Astrocyte (in vitro differentiated cells and primary cell): Measurements from ENCODE around the gene COL23A1.

Source experiments
- CTCF ChIP-seq: IDR thresholded peaks from 2 replicates; pipeline ENCODE4 v1.5.1; 2011; ENCODE audit warnings: low read depth, mild to moderate bottlenecking, inconsistent platforms, low read length, moderate library complexity; ENCODE audit not compliant: insufficient read depth
- EZH2 ChIP-seq: IDR thresholded peaks from 2 replicates; pipeline ENCODE4 v1.6.1; 2012; ENCODE audit warnings: mild to moderate bottlenecking, low read length, inconsistent platforms; ENCODE audit not compliant: insufficient read depth

DNA sequence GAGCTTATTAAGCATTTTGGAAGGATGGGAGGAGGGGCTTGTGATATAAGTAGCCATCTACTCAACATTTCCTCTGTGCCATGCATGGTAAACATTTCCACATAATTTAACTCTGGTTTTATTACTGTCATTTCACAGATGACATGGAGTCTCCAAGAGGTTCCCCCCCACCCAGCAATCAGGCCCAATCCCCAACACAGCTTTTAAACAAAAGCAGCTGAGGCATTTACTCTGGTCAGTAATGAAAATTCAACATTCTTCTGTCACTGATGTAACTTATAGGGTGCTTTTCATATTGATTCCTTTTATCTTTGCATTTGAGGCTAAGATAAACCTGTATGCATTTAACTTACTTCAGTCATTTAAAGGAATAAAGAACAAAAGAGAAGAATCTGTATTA, 128.1 kb downstream of the COL23A1 start:
- no peak for TF ChIP-seq EZH2
- no peak for TF ChIP-seq CTCF
